KBM-7 (cell line): ENCODE results near the gene FLRT2.

ENCODE experiments used
- DNase-seq: peaks from one replicate; pipeline ENCODE4 v3.0.0-alpha.2; 2015
- in situ Hi-C: fragments of 300-500 bp; cut with MboI; formaldehyde crosslinking; loops from 2 replicates; pipeline ENCODE4 v1.14.3; 2020; ENCODE audit warnings: low sequenced_read_pairs, low pct_unique_long_range_greater_than_20kb, mixed read lengths

The FLRT2 gene

DNA sequence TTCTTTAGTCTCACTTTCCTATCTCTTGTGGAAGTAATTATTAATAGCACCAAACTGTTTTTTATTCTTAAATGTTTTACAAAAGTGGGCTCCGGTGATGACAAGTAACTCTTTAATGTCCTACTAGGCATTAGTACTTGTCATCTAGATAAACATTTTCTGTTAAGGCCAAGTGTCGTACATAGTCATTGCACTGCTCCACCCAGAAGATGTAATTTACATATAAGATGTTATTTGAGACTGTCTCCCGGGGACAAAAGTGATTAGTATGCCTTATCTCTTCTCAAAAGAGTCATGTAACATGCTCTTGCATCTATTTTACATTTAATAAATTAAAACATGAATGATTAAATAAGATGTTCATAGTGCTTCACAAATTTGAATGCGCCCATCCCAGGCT lies 88.4 kb downstream of the FLRT2 start:
- in situ Hi-C loops: no loop called here
- no peak for DNase-seq

DNA sequence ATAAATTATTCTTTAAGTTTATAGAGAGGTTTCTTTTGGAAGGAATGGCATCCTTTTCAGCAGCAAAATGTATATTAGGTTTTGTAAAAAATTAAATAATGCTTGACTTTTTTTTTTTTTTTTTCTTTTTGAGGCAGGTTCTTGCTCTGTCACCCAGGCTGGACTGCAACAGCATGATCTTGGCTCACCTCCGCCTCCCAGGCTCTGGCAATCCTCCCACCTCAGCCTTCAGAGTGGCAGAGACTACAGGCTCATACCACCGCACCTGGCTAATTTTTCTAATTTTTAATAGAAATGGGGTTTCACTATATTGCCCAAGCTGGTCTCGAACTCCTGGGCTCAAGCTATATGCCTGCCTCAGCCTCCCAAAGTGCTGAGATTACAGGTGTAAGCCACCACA lies 89.0 kb downstream of the FLRT2 start:
- in situ Hi-C loops: no loop called here
- no peak for DNase-seq

DNA sequence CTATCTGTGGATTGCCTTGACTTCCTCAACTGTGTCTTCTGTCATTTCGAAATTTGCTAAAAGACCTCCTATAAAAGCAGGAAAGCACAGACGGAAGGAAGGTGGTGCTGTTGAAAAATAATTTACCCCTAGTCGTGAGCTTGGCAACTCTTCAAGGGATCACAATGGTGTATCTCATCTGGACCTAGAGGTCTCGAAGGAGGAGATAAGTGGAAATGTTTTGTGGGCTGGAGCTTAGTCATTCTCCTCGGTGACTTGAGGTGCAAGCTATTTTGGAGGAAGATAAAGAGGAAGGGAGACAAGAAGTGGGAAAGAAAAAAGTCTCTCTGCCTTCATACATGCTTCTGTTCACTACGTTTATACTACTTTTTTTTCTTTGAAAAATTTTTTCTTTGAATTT lies 89.9 kb downstream of the FLRT2 start:
- in situ Hi-C loops: no loop called here
- DNase-seq: no peak

DNA sequence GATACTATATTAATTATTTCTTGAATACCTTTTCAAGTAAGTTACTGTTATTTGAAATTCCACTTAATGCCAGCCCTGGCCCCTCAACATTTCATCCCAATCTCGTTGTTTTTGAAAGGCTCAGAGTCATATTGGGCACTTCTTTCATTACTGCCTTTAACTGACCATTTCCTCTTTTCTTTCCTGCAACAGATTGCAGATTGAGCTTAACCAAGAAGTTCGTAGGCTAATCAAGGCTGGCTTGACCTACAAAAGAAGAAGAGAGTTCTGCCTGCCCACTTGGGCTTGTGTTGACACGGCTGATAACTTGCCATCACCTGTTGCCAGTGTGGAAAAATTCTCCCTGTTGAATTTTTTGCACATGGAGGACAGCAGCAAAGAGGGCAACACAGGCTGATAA lies 91.0 kb downstream of the FLRT2 start:
- in situ Hi-C loops: no loop called here
- no peak for DNase-seq

DNA sequence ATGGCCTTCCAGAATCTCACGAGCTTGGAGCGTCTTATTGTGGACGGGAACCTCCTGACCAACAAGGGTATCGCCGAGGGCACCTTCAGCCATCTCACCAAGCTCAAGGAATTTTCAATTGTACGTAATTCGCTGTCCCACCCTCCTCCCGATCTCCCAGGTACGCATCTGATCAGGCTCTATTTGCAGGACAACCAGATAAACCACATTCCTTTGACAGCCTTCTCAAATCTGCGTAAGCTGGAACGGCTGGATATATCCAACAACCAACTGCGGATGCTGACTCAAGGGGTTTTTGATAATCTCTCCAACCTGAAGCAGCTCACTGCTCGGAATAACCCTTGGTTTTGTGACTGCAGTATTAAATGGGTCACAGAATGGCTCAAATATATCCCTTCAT lies 92.2 kb downstream of the FLRT2 start:
- DNase-seq: no peak
- in situ Hi-C loops: no loop called here

DNA sequence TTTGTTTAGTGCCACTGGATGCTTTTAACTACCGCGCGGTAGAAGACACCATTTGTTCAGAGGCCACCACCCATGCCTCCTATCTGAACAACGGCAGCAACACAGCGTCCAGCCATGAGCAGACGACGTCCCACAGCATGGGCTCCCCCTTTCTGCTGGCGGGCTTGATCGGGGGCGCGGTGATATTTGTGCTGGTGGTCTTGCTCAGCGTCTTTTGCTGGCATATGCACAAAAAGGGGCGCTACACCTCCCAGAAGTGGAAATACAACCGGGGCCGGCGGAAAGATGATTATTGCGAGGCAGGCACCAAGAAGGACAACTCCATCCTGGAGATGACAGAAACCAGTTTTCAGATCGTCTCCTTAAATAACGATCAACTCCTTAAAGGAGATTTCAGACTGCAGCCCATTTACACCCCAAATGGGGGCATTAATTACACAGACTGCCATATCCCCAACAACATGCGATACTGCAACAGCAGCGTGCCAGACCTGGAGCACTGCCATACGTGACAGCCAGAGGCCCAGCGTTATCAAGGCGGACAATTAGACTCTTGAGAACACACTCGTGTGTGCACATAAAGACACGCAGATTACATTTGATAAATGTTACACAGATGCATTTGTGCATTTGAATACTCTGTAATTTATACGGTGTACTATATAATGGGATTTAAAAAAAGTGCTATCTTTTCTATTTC lies 93.2 kb downstream of the FLRT2 start:
- DNase-seq: no peak
- in situ Hi-C loops: no loop called here

DNA sequence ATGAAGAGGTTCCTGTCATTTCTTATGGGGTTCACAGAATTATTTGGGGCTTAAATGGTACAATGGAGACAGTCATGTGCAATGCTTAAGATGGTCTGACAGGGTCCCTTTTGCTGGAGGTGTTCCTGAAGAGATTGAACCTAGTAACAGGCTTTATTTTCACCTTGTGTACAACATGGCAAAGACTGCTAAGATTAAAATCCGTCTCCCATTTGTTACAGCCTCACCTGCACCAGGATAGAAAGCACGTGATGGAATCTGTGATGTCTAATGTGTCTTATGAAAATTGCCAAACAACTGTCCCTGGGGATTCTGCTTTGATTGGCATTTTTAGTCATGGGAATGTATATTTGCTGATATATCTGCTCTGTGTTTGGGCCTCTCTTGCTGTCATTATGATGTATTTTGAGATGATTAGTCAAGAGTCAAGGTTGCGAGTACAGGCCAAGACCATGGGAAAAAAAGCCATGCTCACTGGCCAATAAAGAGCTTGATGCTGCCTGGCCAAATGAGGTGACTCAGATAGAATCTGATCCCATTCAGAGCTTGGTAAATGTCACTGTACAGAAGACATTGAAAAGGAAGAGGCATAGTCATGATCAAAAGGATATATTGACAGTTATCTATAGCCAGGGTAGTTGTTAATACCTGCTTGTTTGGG lies 96.1 kb downstream of the FLRT2 start:
- no peak for DNase-seq
- in situ Hi-C loops: no loop called here

DNA sequence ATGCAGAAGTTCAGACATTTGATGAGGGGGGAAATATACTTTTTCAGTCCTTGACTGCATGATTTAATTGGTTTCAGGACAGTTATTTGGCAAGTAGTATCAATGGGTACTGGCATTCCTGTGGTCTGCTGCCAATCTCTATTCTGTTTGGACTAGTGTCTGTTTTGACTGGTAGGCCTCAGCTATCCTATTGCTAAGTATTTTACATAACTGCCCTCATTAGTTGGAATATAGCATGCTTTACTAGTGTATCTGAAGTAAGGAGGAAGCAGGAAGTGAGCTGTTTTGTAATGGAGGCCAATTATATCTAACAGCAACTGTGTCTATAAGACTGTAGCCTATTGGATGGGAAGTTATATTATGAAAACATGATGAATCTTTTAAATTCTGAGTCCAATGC lies 104.3 kb downstream of the FLRT2 start:
- no peak for DNase-seq
- in situ Hi-C loops: no loop called here

DNA sequence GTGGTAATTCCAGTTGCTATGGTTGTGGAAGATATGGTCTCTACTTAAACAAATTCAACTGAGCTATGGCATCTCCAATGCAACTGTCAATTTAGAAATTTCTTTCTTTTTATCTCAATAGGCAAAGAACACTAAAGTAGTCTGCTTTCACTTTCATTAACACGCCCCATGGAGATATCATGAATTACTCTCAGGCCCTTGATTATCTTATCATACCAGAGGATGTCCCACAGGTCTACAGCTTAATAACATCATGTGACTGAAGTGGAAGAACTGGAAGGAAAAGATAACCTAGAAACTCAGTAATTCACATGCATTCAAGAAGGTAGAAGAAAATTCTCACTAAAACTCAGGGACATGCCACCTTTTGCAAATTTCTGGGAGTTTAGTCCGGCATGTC lies 114.3 kb downstream of the FLRT2 start:
- in situ Hi-C loops: no loop called here
- DNase-seq: no peak

DNA sequence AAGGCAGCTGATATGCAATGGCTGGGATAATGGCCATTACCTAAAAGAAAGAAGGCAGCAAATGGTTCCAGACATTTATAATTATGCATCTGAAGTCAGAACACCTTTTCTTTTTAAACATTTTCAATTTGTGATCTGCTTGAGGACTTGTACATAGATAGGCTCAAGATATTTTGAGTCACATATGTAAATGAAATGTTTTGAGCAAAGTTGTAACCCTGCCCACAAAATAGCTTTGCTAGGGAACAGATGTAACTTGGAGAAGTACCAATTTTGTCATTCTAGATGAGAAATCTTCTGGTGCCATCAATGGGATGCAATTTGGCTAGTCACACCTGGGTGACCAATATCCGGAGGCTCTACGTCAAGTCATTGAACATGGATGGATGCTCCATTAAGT lies 123.1 kb downstream of the FLRT2 start:
- DNase-seq: no peak
- in situ Hi-C loops: no loop called here

DNA sequence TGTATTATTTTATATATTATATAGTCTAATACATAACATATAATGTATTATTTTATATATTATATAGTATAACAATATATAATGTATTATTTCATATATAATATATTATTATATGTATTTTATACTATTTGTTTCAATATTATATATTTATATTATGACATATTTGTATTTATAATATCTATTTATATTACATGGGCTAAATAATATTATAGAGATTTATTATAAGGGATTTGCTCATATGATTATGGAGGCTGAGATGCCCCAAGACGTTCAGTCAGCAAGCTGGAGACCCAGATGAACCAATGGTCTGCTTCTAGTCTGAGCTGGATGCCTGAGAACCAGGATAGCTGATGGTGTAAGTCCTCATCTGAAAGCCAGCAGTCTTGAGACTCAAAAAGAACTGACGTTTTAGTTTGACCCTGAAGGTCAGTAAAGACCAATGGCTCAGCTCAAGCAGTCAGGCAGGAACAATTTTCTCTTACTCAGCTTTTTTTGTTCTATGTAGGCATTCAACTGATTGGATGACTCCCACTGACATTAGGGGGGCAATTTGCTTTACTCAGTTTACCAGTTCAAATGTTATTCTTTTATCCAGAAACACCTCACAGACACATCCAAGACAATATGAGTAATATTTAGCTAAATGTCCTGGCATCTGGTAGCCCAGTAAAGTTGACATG lies 130.4 kb downstream of the FLRT2 start:
- in situ Hi-C loops: no loop called here
- no peak for DNase-seq

DNA sequence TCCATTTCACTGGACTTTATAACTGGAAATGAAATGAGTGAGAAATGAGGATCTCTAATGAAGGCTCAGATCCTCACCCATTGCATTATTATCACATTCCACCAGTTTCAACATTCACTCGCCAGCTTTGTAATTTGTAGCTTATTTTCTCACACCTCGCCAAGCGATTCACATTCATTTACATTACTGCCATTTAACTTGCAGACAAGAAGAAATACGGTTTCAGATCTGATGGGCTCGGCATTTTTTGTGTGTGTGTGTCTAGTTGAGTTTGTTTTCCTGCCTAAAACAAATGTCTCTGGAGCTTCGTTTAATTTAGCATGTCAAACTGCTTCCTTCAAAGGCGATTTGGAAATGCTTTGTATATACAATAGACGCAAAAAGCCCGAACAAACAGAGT lies 132.2 kb downstream of the FLRT2 start:
- in situ Hi-C loops: no loop called here
- no peak for DNase-seq

DNA sequence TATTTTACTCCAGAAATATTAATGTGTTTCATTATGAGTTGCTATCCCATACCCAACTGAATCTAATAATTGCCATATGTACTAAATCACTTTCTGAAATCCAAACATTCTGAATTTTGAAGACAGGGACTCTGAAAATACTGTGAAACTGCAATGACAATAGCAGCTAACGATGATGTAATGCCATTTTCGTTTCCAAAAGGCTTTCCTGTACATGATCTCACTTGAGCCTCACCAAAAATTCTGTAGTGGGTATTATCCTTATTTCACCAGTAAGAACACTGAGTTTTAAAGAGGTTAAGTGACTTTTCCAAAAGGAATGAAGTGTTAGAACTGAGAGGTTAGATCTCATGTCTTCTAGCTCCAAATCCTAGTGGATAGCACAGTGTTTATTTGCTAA lies 133.3 kb downstream of the FLRT2 start:
- in situ Hi-C loops: no loop called here
- DNase-seq: no peak

DNA sequence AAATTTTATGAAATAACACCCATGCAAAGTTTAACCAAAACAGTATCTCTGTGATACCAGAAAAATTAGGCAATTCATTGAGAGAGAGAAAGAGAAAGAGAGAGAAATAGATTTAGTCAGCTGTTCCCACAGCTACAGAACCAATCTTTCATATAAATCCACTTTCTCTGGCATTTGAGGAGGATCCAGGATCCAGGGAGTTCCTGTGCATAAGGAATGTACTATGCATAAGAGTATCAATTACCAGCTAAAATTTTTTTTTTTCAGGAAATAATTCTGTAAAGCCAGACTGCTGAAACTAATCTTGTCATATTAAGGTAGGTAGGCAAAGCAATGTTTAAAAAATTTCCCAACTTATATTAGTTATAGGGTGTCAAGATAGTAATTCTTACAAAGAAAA lies 133.7 kb downstream of the FLRT2 start:
- DNase-seq: no peak
- in situ Hi-C loops: no loop called here

DNA sequence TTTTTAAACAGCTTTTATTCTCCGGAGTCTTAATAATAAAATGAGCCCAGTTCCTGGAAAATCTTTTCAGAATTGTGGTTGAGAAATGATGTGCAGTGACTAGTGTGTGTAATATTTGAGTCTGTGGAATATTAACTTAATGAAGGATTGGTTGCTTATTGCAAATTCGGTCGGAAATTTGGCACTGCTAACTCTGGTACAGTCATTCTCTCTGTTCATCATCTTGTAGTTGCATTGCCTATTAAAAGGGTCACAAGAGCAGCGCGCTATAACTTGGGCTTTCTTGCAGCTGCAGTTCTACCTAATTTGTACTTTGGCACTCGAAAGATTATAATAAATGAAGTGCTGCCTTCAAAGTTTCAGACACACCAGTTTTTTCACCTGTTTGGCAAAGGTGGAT lies 146.0 kb downstream of the FLRT2 start:
- no peak for DNase-seq
- in situ Hi-C loops: no loop called here

DNA sequence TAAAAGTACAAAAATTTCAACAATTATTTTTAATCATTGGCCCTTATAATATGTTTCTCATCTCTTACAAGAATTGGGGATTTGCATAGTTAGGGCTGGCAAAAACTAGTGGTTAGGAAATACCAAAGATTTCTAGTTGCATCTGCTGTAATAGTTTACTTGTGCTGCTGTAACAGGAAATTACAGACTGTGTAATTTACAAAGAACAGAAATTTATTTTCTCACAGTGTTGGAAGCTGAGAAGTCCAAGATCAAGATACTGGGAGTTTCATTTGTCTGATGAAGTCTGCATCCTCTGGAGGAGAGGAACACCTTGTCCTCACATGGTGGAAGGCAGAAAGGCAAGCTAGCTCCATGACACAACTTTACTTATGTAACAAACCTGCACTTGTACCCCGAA lies 157.0 kb downstream of the FLRT2 start:
- no peak for DNase-seq
- in situ Hi-C loops: no loop called here

DNA sequence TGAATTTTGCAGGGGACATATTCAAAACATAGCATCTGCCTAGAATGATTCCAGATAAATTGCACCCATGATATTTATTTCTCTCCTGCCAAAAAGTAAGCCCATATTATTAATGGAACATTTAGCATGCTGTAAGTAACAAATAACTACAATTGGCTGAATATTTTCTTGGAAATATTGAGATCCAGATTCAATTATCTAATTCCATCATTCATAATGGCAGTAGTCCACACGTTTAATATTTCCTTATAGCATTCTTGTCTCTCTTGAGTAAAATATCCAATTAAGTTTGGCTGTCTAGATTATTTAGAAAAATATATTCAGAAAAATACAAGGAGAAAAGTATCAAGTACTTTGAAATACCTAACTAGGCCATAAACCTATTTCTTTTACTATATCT lies 157.5 kb downstream of the FLRT2 start:
- in situ Hi-C loops: no loop called here
- no peak for DNase-seq

DNA sequence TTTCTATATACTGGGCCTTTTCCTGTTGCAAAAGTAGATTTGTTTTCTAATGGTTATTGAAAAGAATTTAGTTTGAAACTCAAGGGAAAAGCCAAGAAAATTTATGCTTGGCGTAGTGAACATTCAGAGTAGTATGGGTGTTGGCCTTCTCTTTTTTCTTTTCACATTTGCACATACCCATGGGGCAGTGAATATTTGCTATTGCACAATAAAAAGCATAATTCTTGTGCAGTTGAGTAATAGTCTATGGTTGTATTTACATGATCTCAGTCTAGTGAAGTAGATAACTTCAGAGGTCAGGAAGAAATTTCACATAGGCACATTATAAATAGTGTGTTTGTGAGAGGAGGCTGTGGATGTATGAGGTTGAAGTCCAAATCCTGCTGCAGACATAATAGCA lies 158.1 kb downstream of the FLRT2 start:
- in situ Hi-C loops: no loop called here
- DNase-seq: no peak

DNA sequence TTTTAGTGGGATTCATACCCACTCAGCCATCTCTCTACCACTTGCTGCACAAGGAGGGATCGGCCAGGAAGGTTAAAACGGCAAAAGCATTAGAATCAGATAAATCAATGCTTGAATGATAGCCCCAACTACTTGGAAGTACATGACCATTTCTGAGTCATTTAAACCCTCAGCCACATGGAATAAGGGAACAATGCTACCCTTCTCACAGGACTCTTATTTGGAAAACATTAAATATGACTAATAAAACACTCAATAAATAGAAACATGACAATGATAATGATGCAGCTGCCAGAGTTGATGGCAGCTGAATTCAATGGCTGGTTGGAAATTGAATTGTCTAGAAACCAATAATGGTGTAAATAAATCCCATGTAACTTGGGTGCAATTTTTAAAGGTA lies 165.4 kb downstream of the FLRT2 start:
- no peak for DNase-seq
- in situ Hi-C loops: no loop called here

DNA sequence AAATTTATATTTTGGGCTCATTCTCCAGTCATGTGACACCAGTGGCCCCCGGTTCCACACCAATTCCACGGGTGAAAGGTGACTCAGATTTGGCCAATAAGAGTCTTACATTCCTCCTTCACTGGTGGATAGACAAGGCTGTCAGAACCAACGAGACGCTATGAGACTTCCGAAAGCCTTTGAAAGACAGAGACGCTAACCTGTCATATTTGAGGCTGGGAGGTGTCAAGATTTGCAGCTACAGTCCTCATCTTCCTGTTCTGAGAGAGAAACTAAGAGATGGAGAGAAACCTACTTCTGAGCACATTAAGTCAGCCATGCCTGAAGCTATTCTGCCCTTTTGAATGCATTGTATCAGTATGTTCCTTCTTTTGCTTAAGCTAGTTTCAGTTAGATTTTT lies 171.2 kb downstream of the FLRT2 start:
- in situ Hi-C loops: no loop called here

DNA sequence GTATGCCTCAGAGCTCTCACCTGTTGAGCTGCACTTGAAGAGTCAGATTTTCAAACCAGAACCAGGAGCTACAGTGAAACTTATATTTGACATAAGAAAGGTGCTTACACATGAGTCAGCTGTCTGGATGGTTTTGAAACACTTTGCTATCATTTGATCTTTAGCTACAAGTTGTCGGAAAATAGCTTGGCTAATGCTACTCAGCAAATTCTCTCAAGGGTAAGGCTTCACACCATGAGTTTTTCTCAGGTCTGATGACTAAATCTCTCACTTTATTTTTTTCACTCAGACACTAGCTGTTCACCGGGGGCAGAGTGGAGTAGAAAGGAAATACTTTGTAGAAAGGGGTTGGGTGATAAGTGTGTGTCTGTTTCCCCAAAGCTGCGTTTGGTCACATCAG lies 171.8 kb downstream of the FLRT2 start:
- DNase-seq: no peak
- in situ Hi-C loops: no loop called here

More for the DNA sequence above, 171.2 kb downstream of the FLRT2 start:
- no peak for DNase-seq
